Kidney epithelial cell (primary cell): Measurements from ENCODE around the gene IL20RB. TPM values are rescaled to one million over a fixed set of nuclear protein-coding genes. Genes with fewer than 3 reads are reported as not detected.

Source experiments
- DNase-seq: peaks from one replicate; pipeline ENCODE4 v3.0.0-alpha.2; 2010; ENCODE audit warnings: low read depth
- H3K27me3 ChIP-seq: 2 replicates; pipeline ENCODE4 v1.6.0; 2011; ENCODE audit warnings: low read length; ENCODE audit not compliant: control insufficient read depth, insufficient read depth
- H3K36me3 ChIP-seq: 2 replicates; pipeline ENCODE4 v1.5.1; 2011; ENCODE audit warnings: low read length; ENCODE audit not compliant: control insufficient read depth, insufficient read depth
- H3K4me3 ChIP-seq: 2 replicates; pipeline ENCODE4 v1.5.1; 2011; ENCODE audit warnings: low read depth, mild to moderate bottlenecking, control low read depth, low read length
- CTCF ChIP-seq: IDR thresholded peaks from 2 replicates; pipeline ENCODE4 v1.5.1; 2011; ENCODE audit warnings: mild to moderate bottlenecking, moderate library complexity, low read length, control low read depth, inconsistent platforms; ENCODE audit not compliant: insufficient read depth, poor library complexity, severe bottlenecking
- total RNA-seq: library from RNA; depleted of rRNA; stranded (reverse); fragments of >200 nt; gene quantifications from 2 replicates; pipeline ENCODE4 v1.2.3, GENCODE V29; 2015

Gene IL20RB
- total RNA-seq, 1 donor from 2014 or later: 0.58 TPM

- no peak overlapping the region for H3K4me3 ChIP-seq
- H3K27me3 ChIP-seq: no peaks in the 10 kb centered on the region
- DNase-seq: peak; percentile 64
- H3K36me3 ChIP-seq: no peaks in the 10 kb centered on the region
- no peak for TF ChIP-seq CTCF
Observed at GRCh38 chr3:136955813-136956212, 2.0 kb upstream of the IL20RB start.

- no peak for TF ChIP-seq CTCF
- no peak overlapping the region for H3K4me3 ChIP-seq
- no peak for DNase-seq
- H3K27me3 ChIP-seq: no peaks in the 10 kb centered on the region
- H3K36me3 ChIP-seq: no peaks in the 10 kb centered on the region
Observed at GRCh38 chr3:136956971-136957370, 812 bp upstream of the IL20RB start.

- no peak overlapping the region for H3K4me3 ChIP-seq
Observed at GRCh38 chr3:136958939-136959338, 1.2 kb downstream of the IL20RB start.

GRCh38 chr3:136959599-136959998 lies 1.8 kb downstream of the IL20RB start:
- Histone ChIP-seq H3K36me3 (no peaks in the 10 kb centered on the region), H3K4me3 (no peak overlapping the region), H3K27me3 (no peaks in the 10 kb centered on the region)
- no peak for DNase-seq
- no peak for TF ChIP-seq CTCF

More at GRCh38 chr3:136958939-136959338, 1.2 kb downstream of the IL20RB start:
- no peaks in the 10 kb centered on the region for H3K36me3 ChIP-seq
- no peak for TF ChIP-seq CTCF
- H3K27me3 ChIP-seq: no peaks in the 10 kb centered on the region
- no peak for DNase-seq

- peak; percentile 32 for DNase-seq
- H3K4me3 ChIP-seq: no peak overlapping the region
Observed at GRCh38 chr3:136960838-136961836, 3.4 kb downstream of the IL20RB start.

More at GRCh38 chr3:136960838-136961836, 3.4 kb downstream of the IL20RB start:
- H3K36me3 ChIP-seq: no peaks in the 10 kb centered on the region
- H3K27me3 ChIP-seq: no peaks in the 10 kb centered on the region
- TF ChIP-seq CTCF: no peak
